K562 (cell line): ENCODE data around the gene XRCC3. TPM values are rescaled to one million over a fixed set of nuclear protein-coding genes. Genes with fewer than 3 reads are reported as not detected.
A peak's percentile ranks its signal among the peaks of the same experiment; 100 is the strongest.

Source experiments
- CHD4 ChIP-seq: fragments of 200-600 bp; sonication (generic); IDR thresholded peaks from 3 replicates; pipeline ENCODE4 v1.6.1; 2012; ENCODE audit warnings: low read depth, mild to moderate bottlenecking, mixed read lengths, low read length, inconsistent platforms; ENCODE audit not compliant: insufficient read depth, insufficient replicate concordance, poor library complexity, severe bottlenecking
- ELF1 ChIP-seq: fragments of 200-800 bp; sonication (Bioruptor generic); IDR thresholded peaks from 2 replicates; pipeline ENCODE4 v1.6.1; 2016; ENCODE audit warnings: missing genetic modification characterization, missing compliant biosample characterization
- SMAD4 ChIP-seq: fragments of 250-450 bp; sonication (Bioruptor Pico); conservative IDR thresholded peaks from 2 replicates; pipeline ENCODE4 v1.8.0; 2021; ENCODE audit warnings: inconsistent platforms, mild to moderate bottlenecking, moderate library complexity
- ZFX ChIP-seq: sonication (generic); formaldehyde crosslinking; IDR thresholded peaks from 2 replicates; pipeline ENCODE4 v1.8.0; 2022; ENCODE audit warnings: mild to moderate bottlenecking, missing genetic modification reagents, moderate library complexity
- polyA plus RNA-seq, 8 experiments: library from polyadenylated mRNA; depleted of rRNA in 4 of 8; stranded (reverse) in 5 of 8; unstranded in 3 of 8; fragments of >200 nt; fragmentation: Nextera tagmentation in 2 of 8; fragmentation: Illumina TruSeq in 1 of 8; extraction: Ambion mirVana in 2 of 8; extraction: Trizol in 1 of 8; gene quantifications; 2 replicates each; pipeline versions ENCODE4 v1.2.1 to v1.2.3, GENCODE V29; 2011 to 2014; ENCODE audit warnings: inconsistent platforms in 1 of 8, missing spikeins in 1 of 8
- total RNA-seq, 7 experiments: library from RNA; depleted of rRNA in 6 of 7; stranded (reverse); fragments of >200 nt in 6 of 7; fragmentation: Illumina TruSeq in 2 of 7; extraction: Trizol in 2 of 7; gene quantifications; 2 replicates each; pipeline versions ENCODE4 v1.2.1 to v1.2.3, GENCODE V29; 2011 to 2021; ENCODE audit warnings: low replicate concordance in 1 of 7
- TF ChIP-seq, protein P1 (sequence below), 3 experiments: IDR thresholded peaks in 2 of 3; conservative IDR thresholded peaks in 1 of 3; 2 replicates each; pipeline ENCODE4 v1.5.1; 2011 to 2012; ENCODE audit warnings: low read length in 3 of 3, mild to moderate bottlenecking in 3 of 3, control low read depth in 2 of 3, improper control_type of control experiment in 1 of 3, inconsistent platforms in 1 of 3, low read depth in 1 of 3, mixed read lengths in 1 of 3, moderate library complexity in 1 of 3; ENCODE audit not compliant: insufficient read depth in 2 of 3
- TF ChIP-seq, protein P2 (sequence below), 2 experiments: IDR thresholded peaks; 2 replicates each; pipeline ENCODE4 v1.6.1; 2011; ENCODE audit warnings: borderline replicate concordance in 1 of 2, control low read depth in 1 of 2, low read depth in 1 of 2, low read length in 1 of 2, mild to moderate bottlenecking in 1 of 2, mixed read lengths in 1 of 2, moderate library complexity in 1 of 2; ENCODE audit not compliant: insufficient read depth in 1 of 2, insufficient read length in 1 of 2, poor library complexity in 1 of 2, severe bottlenecking in 1 of 2; ENCODE audit errors: extremely low read depth in 1 of 2
- TF ChIP-seq, protein P3 (sequence below): fragments of 250-450 bp; sonication (Bioruptor Pico); IDR thresholded peaks from 2 replicates; pipeline ENCODE4 v1.4.0; 2020; ENCODE audit warnings: mild to moderate bottlenecking, moderate library complexity, borderline replicate concordance
- TF ChIP-seq, protein P4 (sequence below): sonication (generic); formaldehyde crosslinking; IDR thresholded peaks from 2 replicates; pipeline ENCODE4 v1.9.0; 2022; ENCODE audit warnings: mild to moderate bottlenecking, missing genetic modification reagents
- TF ChIP-seq, protein P5 (sequence below): sonication (generic); formaldehyde crosslinking; IDR thresholded peaks from 2 replicates; pipeline ENCODE4 v1.8.0; 2022; ENCODE audit warnings: missing genetic modification reagents, mild to moderate bottlenecking, borderline replicate concordance
- TF ChIP-seq, protein P6 (sequence below): sonication (generic); formaldehyde crosslinking; IDR thresholded peaks from 2 replicates; pipeline ENCODE4 v1.8.0; 2022; ENCODE audit warnings: missing genetic modification reagents, mild to moderate bottlenecking, moderate library complexity, borderline replicate concordance
- TF ChIP-seq, protein P7 (sequence below): fragments of 250-450 bp; sonication (Bioruptor Pico); IDR thresholded peaks from 2 replicates; pipeline ENCODE4 v1.4.0; 2020; ENCODE audit warnings: mild to moderate bottlenecking, moderate library complexity

Gene XRCC3
- total and polyA plus RNA-seq, 9 of the 15 experiments (the other 6 are each of a cell fraction or from before 2014, with no cell fraction given), result 0.34 to 59.3 (median 30.3) TPM

DNA sequence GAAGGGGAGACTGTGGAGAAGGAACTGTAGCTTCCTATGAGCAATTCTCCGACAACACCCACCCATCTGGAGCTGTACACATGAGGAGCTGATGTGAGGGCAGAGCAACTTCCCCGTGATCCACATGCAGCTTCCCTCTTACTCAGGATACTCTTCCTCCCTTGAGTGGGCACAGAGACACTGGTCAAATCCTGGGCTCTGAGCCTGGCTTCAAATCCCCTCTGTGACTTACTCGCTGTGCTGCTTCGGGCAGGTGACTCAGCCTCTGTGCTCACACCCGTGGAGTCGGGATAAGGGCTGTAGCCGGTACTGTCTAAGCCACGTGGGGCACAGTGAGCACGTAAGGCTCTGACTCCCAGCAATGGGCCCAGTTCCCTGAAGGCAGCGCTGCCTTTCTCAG, 31.4 kb upstream of the XRCC3 start (continued):
- TF ChIP-seq, protein P1, sequence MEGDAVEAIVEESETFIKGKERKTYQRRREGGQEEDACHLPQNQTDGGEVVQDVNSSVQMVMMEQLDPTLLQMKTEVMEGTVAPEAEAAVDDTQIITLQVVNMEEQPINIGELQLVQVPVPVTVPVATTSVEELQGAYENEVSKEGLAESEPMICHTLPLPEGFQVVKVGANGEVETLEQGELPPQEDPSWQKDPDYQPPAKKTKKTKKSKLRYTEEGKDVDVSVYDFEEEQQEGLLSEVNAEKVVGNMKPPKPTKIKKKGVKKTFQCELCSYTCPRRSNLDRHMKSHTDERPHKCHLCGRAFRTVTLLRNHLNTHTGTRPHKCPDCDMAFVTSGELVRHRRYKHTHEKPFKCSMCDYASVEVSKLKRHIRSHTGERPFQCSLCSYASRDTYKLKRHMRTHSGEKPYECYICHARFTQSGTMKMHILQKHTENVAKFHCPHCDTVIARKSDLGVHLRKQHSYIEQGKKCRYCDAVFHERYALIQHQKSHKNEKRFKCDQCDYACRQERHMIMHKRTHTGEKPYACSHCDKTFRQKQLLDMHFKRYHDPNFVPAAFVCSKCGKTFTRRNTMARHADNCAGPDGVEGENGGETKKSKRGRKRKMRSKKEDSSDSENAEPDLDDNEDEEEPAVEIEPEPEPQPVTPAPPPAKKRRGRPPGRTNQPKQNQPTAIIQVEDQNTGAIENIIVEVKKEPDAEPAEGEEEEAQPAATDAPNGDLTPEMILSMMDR (IDR thresholded peaks at IDR 0.05 in 2 of 3, conservative IDR thresholded peaks at IDR 0.05 in 1 of 3; ENCODE audit: insufficient read depth in 2 of 3, low read depth in 1 of 3, low read length in 3 of 3), result peak in 1 of 3 experiments; percentile 10; a peak in 1 of 6 replicates
- TF ChIP-seq, protein P2, sequence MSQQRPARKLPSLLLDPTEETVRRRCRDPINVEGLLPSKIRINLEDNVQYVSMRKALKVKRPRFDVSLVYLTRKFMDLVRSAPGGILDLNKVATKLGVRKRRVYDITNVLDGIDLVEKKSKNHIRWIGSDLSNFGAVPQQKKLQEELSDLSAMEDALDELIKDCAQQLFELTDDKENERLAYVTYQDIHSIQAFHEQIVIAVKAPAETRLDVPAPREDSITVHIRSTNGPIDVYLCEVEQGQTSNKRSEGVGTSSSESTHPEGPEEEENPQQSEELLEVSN (IDR thresholded peaks at IDR 0.05; ENCODE audit: borderline replicate concordance in 1 of 2, extremely low read depth in 1 of 2, insufficient read depth in 1 of 2, insufficient read length in 1 of 2, low read depth in 1 of 2, low read length in 1 of 2, poor library complexity in 1 of 2, severe bottlenecking in 1 of 2), result peak in 1 of 2 experiments; percentile 52
- TF ChIP-seq, protein P3, sequence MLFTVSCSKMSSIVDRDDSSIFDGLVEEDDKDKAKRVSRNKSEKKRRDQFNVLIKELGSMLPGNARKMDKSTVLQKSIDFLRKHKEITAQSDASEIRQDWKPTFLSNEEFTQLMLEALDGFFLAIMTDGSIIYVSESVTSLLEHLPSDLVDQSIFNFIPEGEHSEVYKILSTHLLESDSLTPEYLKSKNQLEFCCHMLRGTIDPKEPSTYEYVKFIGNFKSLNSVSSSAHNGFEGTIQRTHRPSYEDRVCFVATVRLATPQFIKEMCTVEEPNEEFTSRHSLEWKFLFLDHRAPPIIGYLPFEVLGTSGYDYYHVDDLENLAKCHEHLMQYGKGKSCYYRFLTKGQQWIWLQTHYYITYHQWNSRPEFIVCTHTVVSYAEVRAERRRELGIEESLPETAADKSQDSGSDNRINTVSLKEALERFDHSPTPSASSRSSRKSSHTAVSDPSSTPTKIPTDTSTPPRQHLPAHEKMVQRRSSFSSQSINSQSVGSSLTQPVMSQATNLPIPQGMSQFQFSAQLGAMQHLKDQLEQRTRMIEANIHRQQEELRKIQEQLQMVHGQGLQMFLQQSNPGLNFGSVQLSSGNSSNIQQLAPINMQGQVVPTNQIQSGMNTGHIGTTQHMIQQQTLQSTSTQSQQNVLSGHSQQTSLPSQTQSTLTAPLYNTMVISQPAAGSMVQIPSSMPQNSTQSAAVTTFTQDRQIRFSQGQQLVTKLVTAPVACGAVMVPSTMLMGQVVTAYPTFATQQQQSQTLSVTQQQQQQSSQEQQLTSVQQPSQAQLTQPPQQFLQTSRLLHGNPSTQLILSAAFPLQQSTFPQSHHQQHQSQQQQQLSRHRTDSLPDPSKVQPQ (CRISPR knock-in tag), result no peak
- TF ChIP-seq ELF1 (tag) (no peak), SMAD4 (CRISPR knock-in tag) (no peak), ZFX (CRISPR knock-in tag) (no peak), CHD4 (no peak)
- TF ChIP-seq, protein P4, sequence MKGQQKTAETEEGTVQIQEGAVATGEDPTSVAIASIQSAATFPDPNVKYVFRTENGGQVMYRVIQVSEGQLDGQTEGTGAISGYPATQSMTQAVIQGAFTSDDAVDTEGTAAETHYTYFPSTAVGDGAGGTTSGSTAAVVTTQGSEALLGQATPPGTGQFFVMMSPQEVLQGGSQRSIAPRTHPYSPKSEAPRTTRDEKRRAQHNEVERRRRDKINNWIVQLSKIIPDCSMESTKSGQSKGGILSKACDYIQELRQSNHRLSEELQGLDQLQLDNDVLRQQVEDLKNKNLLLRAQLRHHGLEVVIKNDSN (CRISPR knock-in tag), result 0 out of 2 replicates have a peak, but pooled peaks have one; percentile 44
- TF ChIP-seq, protein P5, sequence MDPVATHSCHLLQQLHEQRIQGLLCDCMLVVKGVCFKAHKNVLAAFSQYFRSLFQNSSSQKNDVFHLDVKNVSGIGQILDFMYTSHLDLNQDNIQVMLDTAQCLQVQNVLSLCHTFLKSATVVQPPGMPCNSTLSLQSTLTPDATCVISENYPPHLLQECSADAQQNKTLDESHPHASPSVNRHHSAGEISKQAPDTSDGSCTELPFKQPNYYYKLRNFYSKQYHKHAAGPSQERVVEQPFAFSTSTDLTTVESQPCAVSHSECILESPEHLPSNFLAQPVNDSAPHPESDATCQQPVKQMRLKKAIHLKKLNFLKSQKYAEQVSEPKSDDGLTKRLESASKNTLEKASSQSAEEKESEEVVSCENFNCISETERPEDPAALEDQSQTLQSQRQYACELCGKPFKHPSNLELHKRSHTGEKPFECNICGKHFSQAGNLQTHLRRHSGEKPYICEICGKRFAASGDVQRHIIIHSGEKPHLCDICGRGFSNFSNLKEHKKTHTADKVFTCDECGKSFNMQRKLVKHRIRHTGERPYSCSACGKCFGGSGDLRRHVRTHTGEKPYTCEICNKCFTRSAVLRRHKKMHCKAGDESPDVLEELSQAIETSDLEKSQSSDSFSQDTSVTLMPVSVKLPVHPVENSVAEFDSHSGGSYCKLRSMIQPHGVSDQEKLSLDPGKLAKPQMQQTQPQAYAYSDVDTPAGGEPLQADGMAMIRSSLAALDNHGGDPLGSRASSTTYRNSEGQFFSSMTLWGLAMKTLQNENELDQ (CRISPR knock-in tag), result no peak
- TF ChIP-seq, protein P6, sequence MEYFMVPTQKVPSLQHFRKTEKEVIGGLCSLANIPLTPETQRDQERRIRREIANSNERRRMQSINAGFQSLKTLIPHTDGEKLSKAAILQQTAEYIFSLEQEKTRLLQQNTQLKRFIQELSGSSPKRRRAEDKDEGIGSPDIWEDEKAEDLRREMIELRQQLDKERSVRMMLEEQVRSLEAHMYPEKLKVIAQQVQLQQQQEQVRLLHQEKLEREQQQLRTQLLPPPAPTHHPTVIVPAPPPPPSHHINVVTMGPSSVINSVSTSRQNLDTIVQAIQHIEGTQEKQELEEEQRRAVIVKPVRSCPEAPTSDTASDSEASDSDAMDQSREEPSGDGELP (CRISPR knock-in tag), result no peak
- TF ChIP-seq, protein P7, sequence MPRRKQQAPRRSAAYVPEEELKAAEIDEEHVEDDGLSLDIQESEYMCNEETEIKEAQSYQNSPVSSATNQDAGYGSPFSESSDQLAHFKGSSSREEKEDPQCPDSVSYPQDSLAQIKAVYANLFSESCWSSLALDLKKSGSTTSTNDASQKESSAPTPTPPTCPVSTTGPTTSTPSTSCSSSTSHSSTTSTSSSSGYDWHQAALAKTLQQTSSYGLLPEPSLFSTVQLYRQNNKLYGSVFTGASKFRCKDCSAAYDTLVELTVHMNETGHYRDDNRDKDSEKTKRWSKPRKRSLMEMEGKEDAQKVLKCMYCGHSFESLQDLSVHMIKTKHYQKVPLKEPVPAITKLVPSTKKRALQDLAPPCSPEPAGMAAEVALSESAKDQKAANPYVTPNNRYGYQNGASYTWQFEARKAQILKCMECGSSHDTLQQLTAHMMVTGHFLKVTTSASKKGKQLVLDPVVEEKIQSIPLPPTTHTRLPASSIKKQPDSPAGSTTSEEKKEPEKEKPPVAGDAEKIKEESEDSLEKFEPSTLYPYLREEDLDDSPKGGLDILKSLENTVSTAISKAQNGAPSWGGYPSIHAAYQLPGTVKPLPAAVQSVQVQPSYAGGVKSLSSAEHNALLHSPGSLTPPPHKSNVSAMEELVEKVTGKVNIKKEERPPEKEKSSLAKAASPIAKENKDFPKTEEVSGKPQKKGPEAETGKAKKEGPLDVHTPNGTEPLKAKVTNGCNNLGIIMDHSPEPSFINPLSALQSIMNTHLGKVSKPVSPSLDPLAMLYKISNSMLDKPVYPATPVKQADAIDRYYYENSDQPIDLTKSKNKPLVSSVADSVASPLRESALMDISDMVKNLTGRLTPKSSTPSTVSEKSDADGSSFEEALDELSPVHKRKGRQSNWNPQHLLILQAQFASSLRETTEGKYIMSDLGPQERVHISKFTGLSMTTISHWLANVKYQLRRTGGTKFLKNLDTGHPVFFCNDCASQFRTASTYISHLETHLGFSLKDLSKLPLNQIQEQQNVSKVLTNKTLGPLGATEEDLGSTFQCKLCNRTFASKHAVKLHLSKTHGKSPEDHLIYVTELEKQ (CRISPR knock-in tag), result no peak
